NOMO-1 treated with DMSO at 0.1 percent for 48 hours (cell line): Measurements from ENCODE around the gene TROAP.
"Not testable (repeated sequence)": the region's sequence is repeated elsewhere in the genome, so short reads cannot be mapped to it uniquely, and the experiment has no call there.

ENCODE experiments used
- DNase-seq: peaks from one replicate; lab custom pipeline; 2025; ENCODE audit not compliant: unreplicated experiment; lab: John Stamatoyannopoulos, UW

TROAP gene

DNA sequence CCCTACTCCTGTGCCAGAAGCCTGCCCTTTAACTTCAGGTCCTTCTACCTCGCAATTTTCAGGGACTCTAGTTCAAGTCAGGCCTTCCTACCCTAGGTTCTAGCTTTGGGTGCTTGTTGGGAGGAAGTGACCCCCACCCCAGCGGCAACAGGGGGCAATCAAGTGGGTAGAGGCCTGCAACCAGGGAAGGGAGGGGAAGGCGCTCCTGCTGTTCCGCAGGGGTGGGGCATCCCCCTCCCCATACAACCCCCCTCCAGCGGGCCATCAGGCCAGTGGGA is 28.3 kb upstream of the TROAP start:
- no peak for DNase-seq

DNA sequence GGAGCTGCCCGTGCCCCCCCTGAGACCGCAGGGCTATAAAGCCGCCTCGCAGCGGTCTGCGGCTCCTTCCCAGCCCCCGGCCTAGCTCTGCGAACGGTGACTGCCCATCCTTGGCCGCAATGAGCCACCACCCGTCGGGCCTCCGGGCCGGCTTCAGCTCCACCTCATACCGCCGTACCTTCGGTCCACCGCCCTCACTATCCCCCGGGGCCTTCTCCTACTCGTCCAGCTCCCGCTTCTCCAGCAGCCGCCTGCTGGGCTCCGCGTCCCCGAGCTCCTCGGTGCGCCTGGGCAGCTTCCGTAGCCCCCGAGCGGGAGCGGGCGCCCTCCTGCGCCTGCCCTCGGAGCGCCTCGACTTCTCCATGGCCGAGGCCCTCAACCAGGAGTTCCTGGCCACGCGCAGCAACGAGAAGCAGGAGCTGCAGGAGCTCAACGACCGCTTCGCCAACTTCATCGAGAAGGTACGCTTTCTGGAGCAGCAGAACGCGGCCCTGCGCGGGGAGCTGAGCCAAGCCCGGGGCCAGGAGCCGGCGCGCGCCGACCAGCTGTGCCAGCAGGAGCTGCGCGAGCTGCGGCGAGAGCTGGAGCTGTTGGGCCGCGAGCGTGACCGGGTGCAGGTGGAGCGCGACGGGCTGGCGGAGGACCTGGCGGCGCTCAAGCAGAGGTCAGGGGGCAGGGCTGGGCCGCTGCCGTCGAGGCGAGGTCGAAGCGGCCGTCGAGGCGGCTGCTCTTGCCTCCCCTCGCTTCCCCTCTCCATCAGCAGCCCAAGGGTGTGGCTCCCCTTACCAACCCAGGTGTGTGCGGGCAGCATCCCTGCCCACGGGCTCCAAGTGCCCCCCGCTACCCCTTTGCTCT is 27.7 kb upstream of the TROAP start, which contains the start of gene PRPH:
PRPH (plus strand) TSS at position 66 of the 855 bp plus-strand sequence; CDS start at position 120, 54 bp downstream.
- no peak for DNase-seq

DNA sequence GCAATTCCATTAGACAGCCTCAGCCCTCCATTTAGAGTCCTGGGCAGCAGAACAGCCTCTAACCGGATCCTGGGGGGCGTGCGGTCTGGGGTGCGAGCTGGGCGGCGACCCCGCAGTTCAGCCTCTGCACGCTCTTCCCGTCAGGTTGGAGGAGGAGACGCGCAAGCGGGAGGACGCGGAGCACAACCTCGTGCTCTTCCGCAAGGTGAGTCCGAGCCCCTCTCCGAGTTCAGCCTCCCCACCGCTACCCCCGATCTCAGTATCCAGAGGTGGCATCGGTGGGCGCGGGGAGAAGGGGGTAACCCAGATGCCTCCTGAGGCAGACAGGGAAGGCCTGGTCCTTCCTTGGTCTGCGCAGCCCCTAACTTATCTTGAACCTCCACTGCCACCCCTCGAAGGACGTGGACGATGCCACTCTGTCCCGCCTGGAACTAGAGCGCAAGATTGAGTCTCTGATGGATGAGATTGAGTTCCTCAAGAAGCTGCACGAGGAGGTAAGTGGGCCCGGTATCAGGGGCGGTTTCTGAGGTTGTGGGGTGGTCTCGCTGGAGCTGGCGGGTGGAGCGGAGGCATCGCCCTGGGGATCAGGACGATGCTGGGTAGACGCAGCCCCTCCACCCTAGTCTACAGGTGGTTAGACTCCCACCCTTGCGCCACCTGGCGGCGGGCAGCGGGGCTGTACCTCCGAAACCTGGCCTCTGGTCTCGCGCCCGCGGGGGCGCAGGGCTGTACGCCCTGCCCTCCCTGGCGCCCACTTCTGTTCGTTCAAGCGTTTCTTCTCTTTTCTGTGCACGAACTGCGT is 26.8 kb upstream of the TROAP start:
- DNase-seq = peak; percentile 29

DNA sequence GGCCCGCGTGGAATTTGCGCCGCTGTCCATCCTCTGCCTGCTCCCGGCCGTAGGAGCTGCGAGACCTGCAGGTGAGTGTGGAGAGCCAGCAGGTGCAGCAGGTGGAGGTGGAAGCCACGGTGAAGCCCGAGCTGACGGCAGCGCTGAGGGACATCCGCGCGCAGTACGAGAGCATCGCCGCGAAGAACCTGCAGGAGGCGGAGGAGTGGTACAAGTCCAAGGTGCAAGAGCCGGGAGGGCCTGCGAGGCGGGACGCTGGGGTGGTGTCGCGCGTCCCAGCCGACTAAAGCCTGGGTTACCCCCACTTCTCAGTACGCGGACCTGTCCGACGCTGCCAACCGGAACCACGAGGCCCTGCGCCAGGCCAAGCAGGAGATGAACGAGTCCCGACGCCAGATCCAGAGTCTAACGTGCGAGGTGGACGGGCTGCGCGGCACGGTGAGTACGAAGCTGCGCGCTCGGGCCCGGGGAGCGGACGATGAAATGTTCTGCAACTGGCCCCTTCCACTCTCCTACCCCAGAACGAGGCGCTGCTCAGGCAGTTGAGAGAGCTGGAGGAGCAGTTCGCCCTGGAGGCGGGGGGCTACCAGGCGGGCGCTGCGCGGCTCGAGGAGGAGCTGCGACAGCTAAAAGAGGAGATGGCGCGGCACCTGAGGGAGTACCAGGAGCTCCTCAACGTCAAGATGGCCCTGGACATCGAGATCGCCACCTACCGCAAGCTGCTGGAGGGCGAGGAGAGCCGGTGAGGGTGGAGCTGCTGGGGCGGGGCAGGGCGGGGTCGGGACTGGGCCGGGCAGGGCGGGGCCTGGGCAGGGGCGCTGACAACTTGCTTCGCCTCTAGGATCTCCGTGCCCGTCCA is 26.0 kb upstream of the TROAP start:
- DNase-seq = peak; percentile 75

DNA sequence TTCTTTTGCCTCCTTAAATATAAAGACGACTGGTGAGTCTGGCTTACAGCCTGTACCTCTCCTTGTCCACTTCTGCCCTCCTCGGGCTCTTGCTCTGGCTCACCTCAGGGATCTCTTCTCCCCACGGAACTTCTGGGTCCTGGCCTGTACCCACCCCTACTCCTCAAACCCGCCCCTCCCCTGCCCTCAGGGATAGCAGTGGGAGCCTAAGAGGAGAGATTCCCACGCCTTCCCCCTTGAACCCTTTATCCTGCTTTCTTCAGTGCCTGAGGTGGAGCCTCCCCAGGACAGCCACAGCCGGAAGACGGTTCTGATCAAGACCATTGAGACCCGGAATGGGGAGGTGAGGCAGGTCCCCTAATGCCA is 25.4 kb upstream of the TROAP start:
- DNase-seq = no peak

DNA sequence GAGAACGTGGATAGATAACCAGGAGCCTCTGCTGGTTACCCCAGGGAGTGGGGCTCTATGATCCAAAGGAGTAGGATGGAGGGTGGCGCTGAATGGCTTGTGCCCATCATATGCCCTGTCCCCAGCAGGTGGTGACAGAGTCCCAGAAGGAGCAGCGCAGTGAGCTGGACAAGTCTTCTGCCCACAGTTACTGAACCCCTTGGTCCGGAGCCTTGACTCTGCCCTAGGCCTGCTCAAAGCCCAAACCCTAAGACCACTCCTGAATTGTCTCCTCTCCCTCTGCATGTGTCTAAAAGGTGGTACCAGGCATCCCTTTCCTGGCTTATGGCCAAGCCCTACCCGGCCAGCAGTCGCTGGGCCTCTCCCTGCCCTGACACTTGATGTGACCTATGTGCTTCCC is 24.9 kb upstream of the TROAP start:
- no peak for DNase-seq

DNA sequence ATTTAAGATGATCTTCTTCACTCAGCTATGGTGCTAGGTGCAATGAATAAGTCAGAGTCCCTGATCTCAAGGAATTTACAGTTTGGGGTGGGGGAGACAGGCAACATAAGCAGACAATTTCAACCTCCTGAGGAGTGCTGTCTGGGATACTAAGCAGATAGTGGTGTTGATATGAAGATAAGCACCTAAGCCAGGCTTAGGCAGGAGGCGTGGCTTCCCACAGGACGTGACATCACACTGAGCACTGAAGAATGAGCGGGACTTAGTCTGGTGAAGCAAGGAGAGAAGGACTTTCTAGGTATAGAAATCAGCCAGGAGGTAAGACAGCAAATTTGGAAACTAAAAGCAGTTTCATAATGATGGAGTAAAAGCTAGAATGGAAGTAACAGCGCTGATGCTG is 21.3 kb upstream of the TROAP start:
- DNase-seq = no peak

DNA sequence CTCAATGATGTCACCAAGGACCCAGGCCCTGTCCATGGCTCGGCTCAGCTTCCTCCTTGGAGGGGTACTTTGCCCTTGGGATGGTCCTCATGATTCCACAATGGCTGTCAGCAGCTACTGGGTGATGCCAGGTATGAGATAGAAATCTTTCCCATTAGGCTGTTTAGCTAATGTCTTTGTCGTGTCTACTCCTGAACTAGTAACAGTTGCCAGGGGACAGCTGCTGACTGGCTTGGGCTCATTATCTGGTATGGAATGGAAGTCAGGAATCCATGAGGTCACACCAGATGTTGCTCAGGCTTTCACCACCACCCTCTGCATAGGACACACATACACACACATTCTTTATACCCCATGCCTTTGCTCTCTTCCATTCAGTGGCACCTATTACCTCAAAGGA is 18.9 kb upstream of the TROAP start:
- no peak for DNase-seq

DNA sequence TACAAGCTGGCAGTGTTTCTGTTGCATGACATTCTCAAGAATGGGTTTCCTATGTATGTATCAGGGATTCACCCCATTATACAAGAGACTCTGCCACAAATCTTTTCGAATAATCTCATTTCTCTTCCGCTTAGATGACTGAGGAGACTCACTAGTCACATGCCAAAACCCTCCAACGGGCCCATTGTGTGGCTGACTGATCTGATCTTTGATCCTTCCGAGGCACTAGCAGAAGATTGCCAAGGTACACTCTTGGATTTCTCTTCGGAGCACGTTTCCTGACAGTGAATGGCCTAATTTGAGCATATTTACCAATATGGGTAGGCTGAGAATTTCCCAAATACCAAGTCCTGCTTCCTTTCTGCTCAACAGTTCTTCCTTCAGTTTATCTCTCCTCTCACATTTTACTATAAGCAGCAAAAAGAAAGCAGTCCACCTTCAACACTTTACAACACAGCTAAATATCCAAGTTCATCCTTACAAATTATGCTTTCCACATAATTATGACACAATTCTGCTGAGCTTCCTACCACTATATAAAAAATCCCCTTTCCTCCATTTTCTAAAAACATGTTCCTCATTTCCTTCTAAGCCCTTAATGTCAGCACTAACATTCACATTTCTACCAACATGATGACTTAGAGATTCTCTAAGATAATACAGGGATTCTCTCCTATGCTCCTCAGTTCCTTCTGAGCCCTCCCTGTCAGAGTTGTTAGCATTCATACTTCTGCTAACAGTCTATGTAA is 17.1 kb upstream of the TROAP start:
- no peak for DNase-seq

DNA sequence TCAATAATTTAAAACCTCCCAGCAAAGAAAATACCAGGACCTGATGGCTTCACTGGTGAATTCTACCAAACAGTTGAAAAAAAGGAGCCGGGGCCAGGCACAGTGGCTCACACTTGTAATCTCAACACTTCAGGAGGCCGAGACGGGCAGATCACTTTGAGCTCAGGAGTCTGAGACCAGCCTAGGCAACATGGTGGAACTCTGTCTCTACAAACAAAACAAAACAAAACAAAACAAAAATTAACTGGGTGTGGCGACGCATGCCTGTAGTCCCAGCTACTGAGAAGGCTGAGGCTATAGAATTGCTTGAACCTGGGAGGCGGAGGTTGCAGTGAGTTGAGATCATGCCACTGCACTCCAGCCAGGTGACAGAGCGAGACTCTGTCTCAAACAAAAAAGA is 13.7 kb upstream of the TROAP start:
- no peak for DNase-seq

DNA sequence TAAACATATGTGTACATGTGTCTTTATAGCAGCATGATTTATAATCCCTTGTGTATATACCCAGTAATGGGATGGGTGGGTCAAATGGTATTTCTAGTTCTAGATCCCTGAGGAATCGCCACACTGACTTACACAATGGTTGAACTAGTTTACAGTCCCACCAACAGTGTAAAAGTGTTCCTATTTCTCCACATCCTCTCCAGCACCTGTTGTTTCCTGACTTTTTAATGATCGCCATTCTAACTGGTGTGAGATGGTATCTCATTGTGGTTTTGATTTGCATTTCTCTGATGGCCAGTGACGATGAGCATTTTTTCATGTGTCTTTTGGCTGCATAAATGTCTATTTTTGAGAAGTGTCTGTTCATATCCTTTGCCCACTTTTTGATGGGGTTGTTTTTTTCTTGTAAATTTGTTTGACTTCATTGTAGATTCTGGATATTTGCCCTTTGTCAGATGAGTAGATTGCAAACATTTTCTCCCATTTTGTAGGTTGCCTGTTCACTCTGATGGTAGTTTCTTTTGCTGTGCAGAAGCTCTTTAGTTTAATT is 12.5 kb upstream of the TROAP start:
- not testable (repeated sequence) for DNase-seq

DNA sequence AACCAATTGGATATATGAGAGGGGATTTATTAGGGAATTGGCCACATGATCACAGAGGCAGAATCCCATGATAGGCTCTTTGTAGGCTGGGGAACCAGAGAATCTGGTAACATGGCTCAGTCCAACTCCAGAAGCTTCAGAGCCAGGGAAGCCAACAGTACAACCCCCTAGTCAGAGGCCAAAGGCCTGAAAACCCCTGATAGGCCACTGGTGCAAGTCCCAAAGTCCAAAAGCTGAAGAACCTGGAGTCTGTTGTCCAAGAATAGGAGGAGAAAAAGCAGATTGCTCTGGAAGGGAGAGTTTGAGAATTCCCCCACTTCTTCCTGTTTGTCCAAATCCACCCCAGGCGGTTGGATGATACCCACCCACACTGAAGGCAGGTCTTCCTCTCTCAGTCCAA is 8.2 kb upstream of the TROAP start:
- DNase-seq = no peak

DNA sequence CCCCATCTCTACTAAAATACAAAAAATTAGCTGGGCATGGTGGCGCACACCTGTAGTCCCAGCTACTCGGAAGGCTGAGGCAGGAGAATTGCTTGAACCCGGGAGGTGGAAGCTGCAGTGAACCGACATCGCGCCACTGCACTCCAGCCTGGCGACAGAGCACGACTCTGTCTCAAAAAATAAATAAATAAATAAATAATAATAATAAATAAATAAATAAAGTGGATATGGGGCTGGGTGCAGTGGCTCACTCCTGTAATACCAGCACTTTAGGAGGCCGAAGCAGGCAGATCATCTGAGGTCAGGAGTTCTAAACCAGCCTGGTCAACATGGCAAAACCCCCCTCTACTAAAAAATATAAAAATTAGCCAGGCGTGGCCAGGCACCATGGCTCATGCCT is 5.9 kb upstream of the TROAP start:
- DNase-seq = not testable (repeated sequence)

DNA sequence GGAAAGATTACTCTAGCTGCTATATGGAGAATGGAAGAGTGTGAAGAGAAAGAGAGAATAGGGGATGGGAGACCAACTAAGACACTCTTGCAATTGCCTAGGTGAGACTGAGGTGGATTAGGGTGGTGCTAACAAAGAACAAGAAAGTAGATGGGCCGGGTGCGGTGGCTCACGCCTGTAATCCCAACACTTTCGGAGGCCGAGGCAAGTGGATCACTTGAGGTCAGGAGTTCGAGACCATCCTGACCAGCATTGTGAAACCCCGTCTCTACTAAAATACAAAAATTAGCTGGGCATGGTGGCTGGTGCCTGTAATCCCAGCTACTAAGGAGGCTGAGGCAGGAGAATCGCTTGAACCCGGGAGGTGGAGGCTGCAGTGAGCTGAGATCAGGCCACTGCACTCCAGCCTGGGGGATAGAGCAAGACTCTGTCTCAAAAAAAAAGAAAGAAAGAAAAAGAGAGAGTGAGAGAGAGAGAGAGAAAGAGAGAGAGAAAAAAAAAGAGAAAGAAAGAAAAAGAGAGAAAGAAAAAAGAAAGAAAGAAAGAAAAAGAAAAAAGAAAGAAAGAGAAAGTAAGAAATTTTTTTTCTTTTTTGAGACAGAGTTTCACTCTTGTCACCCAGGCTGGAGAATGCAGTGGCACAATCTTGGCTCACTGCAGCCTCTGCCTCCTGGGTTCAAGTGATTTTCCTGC is 2.5 kb upstream of the TROAP start:
- not testable (repeated sequence) for DNase-seq

DNA sequence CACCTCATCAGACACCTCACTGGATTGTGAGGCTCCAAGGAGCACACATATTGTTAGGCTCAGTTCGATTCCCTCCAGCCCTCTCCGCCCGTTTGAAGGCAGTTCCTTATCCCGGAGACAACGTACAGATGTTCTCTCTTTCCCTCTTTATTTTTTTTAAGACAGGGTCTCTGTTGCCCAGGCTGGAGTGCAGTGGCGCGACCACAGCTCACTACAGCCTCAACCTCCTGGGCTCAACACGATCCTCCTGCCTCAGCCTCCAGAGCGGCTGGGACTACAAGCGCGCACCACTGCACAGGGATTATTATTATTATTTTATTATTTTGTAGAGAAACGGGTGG is 718 bp upstream of the TROAP start:
- DNase-seq = no peak

DNA sequence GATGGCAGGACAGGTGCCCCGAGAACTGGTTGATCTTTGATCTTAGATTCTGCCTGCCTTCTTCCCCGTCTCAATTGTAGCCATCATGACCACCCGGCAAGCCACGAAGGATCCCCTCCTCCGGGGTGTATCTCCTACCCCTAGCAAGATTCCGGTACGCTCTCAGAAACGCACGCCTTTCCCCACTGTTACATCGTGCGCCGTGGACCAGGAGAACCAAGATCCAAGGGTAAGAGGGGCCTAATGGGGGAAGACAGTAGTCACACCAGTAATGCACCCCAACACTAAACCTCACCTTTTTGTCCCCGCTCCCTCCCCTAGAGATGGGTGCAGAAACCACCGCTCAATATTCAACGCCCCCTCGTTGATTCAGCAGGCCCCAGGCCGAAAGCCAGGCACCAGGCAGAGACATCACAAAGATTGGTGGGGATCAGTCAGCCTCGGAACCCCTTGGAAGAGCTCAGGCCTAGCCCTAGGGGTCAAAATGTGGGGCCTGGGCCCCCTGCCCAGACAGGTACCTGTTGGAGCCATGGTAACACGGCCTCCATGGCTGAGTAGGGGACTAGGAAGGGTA is 556 bp downstream of the TROAP start:
- no peak for DNase-seq

DNA sequence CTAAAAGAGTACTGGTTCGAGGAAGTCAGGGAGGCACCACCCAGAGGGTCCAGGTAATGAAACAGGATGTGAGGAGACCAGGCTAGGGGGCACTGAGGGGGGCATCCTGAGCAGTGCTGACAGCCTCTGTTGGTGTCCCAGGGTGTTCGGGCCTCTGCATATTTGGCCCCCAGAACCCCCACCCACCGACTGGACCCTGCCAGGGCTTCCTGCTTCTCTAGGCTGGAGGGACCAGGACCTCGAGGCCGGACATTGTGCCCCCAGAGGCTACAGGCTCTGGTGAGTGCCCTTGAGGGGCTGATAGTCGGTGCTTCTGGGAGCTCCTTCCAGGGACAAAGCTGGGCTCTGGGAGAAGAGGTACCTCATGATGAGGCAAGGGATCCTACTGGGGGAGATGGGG is 2.6 kb downstream of the TROAP start:
- no peak for DNase-seq

DNA sequence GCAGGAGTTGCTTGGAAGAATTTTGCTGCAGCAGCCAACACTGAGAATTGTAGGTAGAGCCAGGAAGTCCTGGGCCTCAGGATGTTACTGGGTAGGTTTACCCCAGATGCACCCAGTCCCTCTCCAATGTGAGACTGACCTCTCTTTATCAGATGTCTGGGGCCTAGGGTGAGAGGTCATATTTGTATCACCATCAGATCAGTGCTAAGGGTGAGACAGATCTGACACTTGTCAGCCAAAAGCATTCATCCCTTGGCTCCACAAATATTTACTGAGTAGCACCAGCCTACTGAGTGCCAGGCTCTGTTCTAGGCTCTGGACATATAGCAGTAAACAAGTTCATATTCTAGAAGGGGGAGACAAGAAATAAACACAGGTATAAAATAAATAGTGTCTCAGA is 4.3 kb downstream of the TROAP start:
- no peak for DNase-seq

DNA sequence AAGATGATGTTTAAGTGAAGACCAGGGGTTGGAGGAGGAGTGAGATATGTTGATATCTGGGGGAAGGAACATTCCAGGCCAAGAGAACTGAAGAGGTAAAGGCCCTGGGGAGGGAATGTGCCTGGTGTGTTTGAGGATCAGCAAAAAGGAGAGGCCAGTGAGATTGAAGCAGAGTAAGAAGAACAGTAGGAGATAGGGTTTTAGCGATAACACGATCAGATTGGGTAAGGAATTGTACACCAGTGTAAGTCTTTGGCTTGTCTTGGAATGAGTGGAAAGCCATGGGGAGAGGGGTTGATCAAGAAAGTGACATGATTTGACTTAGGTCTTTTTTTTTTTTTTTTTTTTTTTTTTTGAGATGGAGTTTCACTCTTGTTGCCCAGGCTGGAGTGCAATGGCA is 4.8 kb downstream of the TROAP start:
- DNase-seq = no peak

DNA sequence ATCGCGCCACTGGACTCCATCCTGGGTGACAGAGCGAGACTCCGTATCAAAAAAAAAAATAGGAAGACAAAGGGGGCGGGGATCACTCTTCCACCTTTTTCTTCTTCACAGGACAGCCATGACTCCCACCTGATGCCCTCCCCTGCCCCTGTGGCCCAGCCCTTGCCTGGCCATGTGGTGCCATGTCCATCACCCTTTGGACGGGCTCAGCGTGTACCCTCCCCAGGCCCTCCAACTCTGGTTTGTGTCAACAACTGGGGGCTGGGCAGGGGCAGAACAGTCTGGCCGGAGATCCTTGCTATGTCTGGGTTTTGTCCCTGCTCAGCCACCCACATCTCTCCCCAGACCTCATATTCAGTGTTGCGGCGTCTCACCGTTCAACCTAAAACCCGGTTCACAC is 5.8 kb downstream of the TROAP start:
- no peak for DNase-seq
